Stimulated activated CD4-positive, alpha-beta T cell treated with anti-CD3 and anti-CD28 coated beads, Interleukin-4, amount 100 ng/mL, for 48 hours (primary cell): Measurements from ENCODE around the gene GID8.

Experiments used
- DNase-seq, 2 donors: peaks; one replicate each; pipeline ENCODE4 v3.0.0-alpha.2; 2020; ENCODE audit warnings: low read depth in 2 of 2

The GID8 gene

DNA sequence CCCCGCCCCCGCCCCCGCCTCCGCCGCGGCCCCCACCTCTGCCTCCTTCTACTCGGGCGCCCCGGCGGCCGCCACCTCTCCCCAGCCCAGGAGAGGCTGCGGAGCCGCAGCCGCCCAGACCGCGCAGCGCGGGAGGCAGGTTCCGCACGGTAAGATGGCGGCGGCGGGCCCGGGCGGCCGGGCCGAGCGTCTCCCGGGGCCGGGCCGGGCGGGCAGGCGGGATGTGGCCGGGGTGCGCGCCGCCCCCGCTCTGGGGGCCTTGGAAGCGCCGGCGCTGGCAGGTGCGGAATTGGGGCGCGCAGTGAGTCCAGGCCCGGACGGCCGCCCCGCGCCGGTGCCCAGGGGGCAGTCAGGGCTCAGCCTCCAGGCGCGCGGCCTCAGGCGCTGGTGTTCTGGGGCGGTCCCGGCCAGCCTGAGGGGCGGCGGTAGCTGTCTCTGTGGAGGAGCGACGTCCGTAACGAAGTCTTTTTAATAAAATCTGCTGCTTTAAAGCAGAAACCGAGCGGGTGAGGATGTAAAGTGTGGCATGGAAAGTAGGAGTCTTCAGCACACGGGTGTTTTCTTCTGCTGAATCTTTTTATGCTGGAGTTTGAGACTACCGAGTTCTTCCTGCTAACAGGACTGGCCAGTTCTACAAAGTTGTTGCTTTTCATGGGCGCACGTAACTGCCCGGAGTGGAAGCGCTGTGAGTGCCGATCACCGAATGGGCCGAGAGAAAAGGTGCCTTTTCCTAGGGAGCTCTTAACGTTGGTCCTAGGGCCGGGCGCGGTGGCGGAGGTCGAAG, at the start of gene GID8:
Gene GID8, plus strand, starts transcription at position 43 of the 784 bp plus-strand sequence. CDS start 3,356 bp downstream, outside the sequence.
- peak; percentile 35 to 38 for DNase-seq

DNA sequence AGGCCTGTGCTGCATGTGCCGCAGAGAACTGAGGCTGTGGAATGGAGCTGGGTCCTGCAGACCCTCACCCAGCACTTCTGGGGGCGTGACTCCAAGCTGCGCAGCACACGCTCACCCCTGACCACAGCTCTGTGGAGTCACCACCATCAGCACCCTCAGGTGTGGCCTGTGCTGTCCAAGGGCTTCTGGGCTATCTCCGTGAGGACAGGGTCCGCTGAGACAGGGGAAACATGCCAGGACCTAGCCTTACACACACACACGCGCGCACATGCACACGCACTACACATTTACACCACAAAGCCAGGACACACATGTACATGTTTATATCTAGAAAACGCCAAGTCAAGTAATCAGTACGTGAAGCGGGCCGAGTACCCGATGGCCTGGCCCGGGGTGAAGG, 49.5 kb upstream of the GID8 start:
- no peak for DNase-seq

DNA sequence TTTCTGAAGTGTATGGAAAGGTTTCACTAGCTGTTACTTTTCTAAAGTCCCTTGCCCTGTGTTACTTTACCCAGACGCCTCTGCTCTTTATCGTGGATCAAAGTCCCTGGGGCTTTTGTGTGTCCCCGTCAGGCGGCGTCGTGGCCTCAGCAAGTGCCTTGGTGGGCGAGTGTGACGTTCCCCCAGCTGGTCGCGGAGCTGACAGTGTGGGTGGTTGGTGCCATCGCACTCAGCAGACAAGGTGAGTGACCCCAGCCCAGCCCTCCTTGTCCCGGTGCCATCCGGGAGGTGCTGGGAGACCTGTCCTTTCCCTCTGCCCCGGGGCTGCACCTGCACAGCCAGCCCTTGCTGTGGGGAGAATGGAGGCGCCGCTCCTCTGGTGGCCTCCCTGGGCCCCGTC, 49.0 kb upstream of the GID8 start:
- no peak for DNase-seq

DNA sequence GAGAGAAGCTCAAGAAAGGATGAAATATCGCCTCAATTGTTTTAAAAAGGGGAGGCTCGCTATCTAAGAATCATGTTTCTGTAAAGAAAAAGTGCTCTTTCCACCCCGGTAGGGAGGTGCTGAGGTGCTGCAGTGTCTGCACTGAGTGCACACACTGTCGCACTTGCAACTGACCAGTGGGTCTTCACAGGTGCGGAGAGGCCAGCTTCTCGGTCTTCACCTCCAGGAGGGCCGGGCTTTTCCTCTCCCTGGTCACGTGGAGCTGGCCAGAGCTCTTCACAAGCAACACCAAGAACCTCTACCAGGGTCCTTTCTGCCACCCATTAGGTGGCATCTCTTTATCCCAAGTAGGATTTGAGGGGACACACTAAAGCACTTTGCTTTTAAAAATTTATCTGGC, 48.5 kb upstream of the GID8 start:
- no peak for DNase-seq

DNA sequence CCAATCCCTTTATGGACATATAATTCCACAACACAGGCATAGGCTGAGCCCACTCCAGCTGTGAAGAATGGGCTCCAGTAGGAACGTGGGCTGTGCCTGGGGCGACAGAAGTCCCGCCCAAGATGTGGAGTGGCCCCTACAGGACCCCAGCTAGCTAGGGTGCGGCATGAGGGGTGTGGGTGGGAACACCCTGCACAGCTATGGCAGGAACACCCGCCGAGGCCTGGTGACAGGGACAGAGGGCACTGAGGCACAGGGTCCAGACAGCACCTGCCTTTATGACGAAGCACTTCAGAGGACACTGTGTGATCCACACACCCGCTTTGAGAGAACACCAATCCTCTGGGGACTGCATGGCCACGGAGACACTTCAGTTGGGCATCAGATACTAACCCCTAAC, 48.1 kb upstream of the GID8 start:
- no peak for DNase-seq

DNA sequence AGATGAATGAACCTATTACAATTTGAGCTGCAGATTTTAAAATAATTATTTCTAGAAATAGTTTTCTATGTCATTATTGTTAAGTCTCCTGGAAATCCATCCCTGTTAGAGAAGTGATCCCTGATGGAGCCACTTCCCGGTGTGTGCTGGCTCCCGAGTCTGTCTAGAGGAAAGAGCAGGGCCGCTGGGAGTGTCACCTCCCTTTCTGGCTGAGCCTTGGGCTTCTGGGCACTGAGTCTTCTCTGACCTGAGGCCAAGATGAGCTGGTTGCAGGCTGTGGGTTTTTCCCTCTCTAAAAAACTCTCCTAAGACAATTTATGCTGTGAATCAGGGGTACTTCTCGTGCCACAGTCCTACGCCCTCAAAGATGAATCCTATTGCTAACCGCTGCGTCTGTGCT, 47.5 kb upstream of the GID8 start:
- no peak for DNase-seq

DNA sequence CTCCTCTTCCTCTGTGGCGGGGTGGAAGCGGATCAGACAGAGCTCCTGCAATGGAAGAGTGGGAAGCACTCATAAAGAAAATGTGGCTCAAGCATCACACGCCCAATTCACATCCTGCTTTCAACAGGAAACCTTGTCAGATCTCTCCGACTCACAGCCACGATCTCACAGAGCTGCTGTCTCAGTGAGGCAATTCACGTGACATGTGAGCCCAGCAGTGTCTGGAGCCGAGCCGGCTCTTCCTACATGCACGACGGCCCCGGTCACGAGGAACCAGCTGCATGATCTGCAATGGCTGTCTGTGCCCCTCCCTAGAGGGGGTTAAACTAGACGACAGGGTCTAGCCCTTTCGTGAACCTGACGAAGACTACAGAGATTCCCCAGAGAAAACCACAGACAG, 46.8 kb upstream of the GID8 start:
- no peak for DNase-seq

DNA sequence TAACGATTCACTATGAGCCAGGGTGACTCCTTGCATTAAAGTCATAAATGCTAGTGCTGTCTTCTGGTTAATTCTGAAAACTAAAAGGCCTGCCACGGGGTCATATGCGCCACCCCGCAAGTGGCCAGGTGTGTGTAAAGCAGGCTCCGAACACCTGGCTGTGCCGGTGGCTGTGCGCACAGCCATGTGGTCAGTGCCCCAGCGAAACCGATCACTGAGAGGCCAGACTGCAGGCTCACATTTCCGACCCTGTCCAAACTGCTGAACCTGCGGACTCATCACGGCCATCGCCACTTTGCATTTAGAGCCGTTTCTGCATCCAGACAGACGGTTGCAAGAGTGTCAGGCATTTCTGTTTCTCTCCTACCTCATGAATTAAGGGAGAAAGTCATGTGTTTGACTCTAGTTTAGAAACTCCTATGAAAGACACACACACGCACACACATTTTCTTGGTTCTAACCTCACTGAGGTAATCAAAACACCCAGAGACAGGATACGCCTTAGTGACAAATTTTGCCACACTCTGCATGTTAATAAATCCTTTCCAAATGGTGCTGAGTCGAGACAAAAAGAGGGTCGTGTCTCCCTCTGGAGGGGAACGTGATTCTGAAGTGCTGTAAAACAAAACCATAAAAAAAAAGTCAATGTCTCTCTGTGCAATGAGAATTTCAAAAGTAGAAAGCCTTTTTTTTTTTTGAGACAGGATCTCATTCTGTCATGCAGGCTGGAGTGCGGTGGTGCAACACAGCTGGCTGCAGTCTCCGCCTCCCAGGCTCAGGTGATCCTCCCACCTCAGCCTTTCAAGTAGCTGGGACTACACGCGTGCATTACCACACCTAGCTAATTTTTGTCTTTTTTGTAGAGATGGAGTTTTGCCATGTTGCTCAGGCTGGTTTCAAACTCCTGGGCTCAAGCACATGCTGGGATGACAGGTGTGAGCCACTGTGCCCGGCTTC, 45.3 kb upstream of the GID8 start:
- DNase-seq, result no peak

DNA sequence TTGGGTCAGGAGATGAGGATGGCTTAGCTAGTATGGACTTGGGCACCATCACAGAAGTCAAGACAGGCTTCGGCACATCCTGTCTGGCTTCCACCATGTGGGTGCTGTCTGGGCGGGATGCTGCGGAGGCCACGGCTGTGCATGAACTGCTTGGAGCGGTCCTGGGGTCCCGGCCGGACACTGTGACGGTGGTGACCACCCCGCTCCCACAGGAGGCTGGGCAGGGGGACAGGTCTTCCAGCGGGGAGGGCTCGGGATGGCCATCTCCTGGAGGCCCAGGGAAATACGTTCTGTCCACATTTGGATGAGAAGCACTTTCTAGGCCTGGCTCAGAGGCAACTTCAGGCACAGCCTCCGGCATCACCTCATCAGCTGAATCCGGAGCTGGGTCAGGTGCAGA, 44.2 kb upstream of the GID8 start:
- DNase-seq, result no peak

DNA sequence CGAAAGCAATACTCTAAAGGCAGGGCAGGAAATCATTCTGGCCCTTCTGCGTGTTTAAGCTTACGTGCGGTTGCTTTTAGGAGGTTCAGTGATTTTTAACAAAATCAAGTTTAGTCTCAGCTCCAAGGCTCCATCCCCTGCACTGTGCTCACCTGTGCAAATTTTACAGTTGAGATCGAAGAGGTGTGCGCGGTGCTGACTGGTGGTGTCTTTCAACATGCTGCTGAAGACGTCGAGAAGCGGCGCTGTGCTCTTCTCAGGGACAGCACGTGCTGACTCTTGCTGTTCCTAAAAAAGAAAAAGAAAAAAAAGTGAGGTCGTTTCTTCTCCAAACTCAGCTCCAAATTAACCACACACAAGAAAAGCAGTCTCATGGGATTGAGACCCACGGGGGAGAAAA, 43.7 kb upstream of the GID8 start:
- no peak for DNase-seq

DNA sequence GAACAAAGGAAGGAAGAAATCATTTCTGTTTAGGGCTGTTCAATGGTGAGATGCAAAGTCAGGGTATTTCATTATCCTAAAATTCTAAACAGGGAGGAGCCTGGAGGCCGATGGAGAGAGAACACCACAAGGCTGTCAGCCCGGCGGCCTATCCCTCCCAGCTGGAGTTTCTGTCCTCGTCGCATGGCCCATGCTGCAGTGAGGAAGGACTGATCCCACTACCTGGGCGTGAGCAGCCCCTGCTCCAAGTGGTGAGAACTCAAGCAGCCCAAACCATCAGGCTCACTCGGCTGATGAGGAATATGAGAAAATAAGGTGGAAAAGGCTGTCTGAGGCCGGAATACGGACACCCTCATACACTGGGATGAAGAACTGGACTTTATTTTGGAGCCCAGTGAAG, 42.4 kb upstream of the GID8 start:
- DNase-seq, result no peak

DNA sequence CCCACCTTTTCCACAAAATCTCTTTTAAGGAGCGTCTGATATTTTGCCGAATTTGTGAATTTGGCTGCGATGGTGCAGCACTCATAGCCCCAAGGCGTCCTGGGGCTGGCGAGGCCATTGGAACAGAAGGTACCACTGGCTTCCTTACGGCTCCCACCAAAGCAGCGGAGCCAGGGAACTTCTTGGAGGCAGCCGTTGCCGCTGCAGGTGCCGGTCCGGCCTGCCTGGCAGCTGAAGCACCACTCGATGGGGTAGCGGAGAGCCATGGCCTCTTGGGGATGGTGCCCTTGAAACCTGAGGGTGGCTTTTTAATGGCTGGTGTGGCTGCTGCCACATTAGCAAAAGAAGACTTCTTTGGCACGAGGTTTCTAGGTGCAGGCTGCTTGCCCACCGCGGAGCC, 41.4 kb upstream of the GID8 start:
- no peak for DNase-seq

DNA sequence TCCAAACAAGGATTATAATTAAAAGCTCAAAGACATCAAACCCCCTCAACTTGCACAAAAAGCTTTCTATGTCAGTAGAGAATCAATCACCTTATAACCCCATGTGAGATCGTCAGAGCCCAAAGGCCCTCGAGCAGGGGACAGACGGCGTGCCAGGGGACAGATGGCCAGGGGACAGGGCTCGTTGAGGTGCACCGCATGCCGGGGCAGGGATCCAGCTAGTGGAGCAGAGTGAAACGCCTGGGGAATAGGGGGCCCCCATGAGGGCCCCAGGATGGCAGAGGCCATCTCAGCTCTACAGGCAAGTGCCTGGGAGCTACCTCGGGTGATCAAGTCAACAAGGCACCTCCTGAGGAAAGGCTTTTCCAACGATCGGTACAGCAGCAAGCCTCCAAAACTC, 40.3 kb upstream of the GID8 start:
- DNase-seq, result no peak

DNA sequence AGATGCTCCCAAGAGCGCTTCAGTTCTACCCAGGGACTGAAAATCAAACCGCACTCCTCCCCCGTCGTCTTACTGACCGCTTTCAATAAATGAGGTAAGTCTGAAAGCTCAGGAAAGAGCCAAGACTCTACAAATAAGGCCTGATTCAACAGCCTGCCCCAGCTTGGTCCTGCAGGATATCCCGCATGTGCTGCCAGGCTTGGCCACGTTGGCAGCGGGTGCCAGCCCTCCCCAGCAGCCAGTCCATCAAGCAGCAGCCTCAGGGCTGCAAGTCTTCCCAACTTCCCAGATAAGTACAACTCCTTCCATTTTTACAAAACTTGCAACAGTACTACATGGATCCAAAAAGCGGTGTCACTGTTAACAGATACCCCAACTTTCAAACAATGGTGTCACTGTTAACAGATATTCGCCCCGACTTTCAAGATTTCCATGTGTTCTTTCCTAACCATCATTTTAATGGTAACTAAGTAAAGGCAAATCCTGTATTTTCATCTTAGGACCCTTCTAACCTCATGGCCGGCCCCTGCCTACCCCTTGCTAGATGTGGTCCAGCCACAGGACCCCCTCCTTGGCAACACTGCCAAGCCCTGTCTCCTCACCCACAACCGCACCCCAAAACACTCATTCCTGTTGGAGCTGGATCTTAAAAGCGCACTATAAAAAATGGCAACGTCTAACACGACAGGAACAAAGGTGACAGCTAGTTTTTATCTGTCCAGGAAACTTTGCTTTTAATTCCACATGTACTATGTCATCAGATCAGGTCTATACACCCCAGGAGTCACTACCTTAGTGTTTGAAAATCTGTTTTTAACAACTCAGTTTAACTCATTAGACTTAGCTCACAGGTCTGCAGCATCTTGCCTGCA, 39.6 kb upstream of the GID8 start:
- no peak for DNase-seq

DNA sequence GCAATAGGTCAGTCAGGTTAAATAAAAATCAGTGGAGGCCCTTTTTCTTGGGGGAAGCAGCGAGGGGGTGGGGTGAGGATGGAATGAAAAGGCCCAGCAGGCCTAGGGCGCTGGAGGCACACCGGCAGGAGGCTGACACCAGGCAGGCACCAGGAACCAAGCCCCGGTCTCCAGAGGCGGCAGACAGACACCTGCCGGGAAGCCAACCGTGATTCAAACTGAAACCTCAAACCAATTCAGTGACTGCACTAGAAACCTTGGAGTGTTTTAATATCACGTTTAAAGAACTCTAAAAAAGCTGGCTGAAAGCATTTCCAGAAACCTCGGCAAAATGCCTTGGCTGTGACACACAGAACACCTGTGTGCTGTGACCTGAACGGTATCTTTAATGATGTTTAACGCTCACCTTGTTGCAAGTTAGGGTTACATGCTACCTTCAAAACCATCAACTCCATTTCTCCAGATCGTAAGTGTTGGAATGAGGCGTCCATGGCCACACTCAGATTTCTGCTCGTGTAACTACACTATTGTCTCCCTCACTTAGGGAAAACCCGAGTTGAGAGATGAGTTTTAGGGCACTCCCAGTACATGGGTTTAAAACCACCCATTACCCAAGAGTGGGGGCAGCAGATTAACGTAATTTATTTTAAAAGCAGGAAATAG, 38.8 kb upstream of the GID8 start:
- no peak for DNase-seq

DNA sequence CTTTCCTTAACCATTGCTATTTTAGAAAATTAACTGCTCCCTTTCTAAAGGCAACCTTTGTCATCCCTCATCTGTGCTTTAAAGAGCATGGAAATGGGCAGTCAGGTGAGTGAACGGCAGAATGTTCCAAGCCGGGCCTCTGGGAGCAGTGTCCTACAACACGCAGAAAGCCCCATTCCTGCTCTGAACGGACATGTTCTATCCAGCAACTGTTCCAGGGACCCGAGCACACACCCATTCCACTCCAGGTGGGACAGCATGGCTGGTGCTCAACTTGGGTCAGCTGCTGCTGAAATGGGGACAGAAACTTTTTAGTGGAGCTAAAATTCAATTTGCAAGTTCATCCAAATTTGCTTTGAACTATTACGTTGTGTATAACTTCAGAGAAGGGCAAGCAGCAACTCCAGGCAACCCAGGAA, 38.3 kb upstream of the GID8 start:
- DNase-seq, result no peak

DNA sequence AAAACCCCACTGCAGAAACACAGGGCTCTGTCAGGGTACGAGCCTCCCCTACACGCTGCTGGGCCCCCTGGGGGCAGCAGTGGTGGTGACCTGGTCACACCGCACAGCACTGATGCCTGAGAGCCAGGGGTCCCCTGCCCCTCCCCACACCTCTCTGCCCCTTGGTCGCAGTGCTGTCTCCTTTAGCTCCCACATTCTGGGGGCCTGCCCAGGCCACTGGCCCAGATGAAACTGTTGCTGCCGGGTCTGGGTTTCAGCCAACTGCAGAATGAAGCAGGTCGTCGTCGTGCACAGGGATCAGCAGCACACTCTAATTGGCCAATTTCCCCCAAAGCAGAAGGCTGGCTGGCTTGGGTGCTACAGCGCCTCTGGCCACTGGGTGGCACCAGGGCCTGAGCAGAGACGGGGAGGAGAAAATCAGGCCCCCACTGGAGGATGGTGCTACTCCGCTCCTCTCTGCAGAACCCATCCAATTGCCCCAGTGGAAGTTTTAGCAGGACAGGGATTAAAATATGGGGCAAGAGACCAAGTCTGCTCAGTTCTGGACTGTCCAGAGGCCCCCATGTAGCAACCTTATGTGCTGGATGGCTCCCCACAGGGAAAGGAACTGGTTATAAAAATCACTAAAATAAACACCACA, 37.8 kb upstream of the GID8 start:
- peak; percentile 59 to 61 for DNase-seq

DNA sequence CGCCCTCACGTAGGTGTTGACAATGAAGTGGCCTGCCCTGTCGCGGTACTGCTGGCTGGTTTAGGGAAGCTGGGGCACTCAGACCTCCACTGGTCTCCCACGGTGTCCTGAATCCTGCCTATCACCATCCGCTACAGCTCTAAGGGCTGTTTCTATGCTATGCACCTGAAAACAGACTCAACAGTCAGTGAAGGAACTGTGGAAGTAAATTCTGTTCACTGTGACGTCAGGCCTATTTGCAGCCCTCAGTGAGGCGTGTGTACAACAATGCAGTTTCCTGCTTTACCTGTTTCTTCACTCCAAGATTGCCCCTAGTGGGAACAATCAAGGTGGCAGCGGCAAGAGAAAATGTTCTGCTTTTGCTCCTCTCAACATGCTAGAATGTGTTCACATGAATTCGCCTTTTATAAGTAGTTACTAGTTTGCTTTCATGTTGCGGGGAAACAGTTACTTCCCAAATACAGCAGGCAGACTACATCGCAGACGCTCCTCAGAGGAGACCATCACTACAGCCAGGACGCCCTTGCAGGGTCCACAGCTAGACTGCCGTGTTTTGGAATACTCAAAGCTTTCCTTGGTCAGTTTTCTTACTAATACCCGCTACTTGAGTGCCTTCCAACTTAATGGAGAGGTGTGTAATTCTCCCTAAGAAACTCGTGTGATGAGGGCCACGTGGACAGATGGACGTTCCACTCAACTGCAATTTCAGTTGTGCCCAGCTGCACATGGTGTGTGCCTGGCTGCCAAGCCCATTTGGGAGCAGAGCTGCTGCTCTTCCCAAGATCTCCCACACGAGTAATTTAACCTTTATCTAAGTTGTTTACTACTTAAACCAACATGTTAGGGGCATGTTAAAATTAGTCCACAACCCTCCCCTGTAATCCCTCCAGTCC, 37.0 kb upstream of the GID8 start:
- DNase-seq, result no peak

DNA sequence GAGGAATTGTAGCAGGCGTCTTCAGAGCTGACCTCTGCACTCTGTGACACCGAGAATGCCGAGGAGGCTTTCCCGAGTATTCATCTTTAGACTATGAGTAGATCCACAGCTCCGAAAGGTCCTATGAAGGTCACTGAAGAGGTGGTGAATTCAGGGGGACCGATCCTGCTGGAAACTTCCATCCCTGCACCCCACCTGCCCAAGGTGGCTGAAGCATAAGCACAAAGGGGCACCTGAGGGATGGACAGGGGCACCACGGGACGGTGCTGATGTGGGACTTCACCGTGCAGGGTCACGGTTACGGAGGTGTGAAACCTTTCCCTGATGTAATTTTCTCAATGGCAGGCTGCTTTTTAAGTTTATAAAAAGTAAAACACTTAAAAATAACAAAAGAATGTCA, 36.1 kb upstream of the GID8 start:
- no peak for DNase-seq
